ENCODE results near the gene GNRH2. TPM values are rescaled to one million over a fixed set of nuclear protein-coding genes. Genes with fewer than 3 reads are reported as not detected.

GNRH2 gene
- total RNA-seq, 1 experiment from 2014 or later, result 0.50 TPM

GRCh38 chr20:3067139-3068014 is 24.0 kb downstream of the GNRH2 start:
- no peak overlapping the region for H3K27ac Mint-ChIP-seq (ENCODE audit: unreplicated experiment)
- peaks cover 25% of the 10 kb centered on the region for H3K27me3 Mint-ChIP-seq (ENCODE audit: unreplicated experiment)
- intact Hi-C loops (cut with micrococcal nuclease; ENCODE audit: unreplicated experiment), result no loop called here
- H3K9me3 Mint-ChIP-seq (ENCODE audit: low read depth, unreplicated experiment), result no peaks in the 10 kb centered on the region
- no peaks in the 10 kb centered on the region for H3K36me3 Mint-ChIP-seq (ENCODE audit: insufficient read depth, unreplicated experiment)
- no TSS peak for BruUV-seq (replicated peaks)
- TF ChIP-seq CTCF (IDR thresholded peaks at IDR 0.05; ENCODE audit: unreplicated experiment), result no peak
- no peak for DNase-seq
- CTCF ChIA-PET, result no interaction called here
- H3K4me1 Mint-ChIP-seq (ENCODE audit: low read depth, unreplicated experiment), result no peaks in the 10 kb centered on the region
- no peak overlapping the region for H3K4me3 Mint-ChIP-seq (ENCODE audit: low read depth, unreplicated experiment)

GRCh38 chr20:3068075-3068474 is 24.7 kb downstream of the GNRH2 start:
- no peak for TF ChIP-seq CTCF (IDR thresholded peaks at IDR 0.05; ENCODE audit: unreplicated experiment)
- H3K4me1 Mint-ChIP-seq (ENCODE audit: low read depth, unreplicated experiment), result no peaks in the 10 kb centered on the region
- intact Hi-C loops (cut with micrococcal nuclease; ENCODE audit: unreplicated experiment), result no loop called here
- no peaks in the 10 kb centered on the region for H3K36me3 Mint-ChIP-seq (ENCODE audit: insufficient read depth, unreplicated experiment)
- H3K9me3 Mint-ChIP-seq (ENCODE audit: low read depth, unreplicated experiment), result no peaks in the 10 kb centered on the region
- no peak overlapping the region for H3K4me3 Mint-ChIP-seq (ENCODE audit: low read depth, unreplicated experiment)
- no TSS peak for BruUV-seq (replicated peaks)
- no peak for DNase-seq
- H3K27ac Mint-ChIP-seq (ENCODE audit: unreplicated experiment), result no peak overlapping the region
- CTCF ChIA-PET, result no interaction called here
- peaks cover 25% of the 10 kb centered on the region for H3K27me3 Mint-ChIP-seq (ENCODE audit: unreplicated experiment)

- DNase-seq, result peak; percentile 26
- no peaks in the 10 kb centered on the region for H3K9me3 Mint-ChIP-seq (ENCODE audit: low read depth, unreplicated experiment)
Observed at GRCh38 chr20:3068986-3069900, 25.8 kb downstream of the GNRH2 start.

More at GRCh38 chr20:3068986-3069900, 25.8 kb downstream of the GNRH2 start:
- CTCF ChIA-PET, result interaction anchor here (0.9 kb wide), 1 partner anchor 15 kb away, joined by 5 read pairs; no protein-coding TSS in a partner anchor
- Mint-ChIP-seq H3K27ac (ENCODE audit: unreplicated experiment) (no peak overlapping the region), H3K27me3 (ENCODE audit: unreplicated experiment) (peaks cover 25% of the 10 kb centered on the region), H3K4me1 (ENCODE audit: low read depth, unreplicated experiment) (no peaks in the 10 kb centered on the region), H3K36me3 (ENCODE audit: insufficient read depth, unreplicated experiment) (no peaks in the 10 kb centered on the region), H3K4me3 (ENCODE audit: low read depth, unreplicated experiment) (no peak overlapping the region)
- no peak for TF ChIP-seq CTCF (IDR thresholded peaks at IDR 0.05; ENCODE audit: unreplicated experiment)
- intact Hi-C loops (cut with micrococcal nuclease; ENCODE audit: unreplicated experiment), result no loop called here
- BruUV-seq (replicated peaks), result no TSS peak
